ENCODE data around the gene TSC1. TPM values are rescaled to one million over a fixed set of nuclear protein-coding genes. Genes with fewer than 3 reads are reported as not detected.

Gene TSC1
- polyA plus RNA-seq, 5 donors, result 33.4 to 64.4 (median 53.7) TPM

GRCh38 chr9:132942541-132943182 lies 1.8 kb downstream of the TSC1 start:
- DNase-seq, result no peak

- no peak for DNase-seq
These were observed 5.2 kb downstream of the TSC1 start for GRCh38 chr9:132939169-132939568.

GRCh38 chr9:132937463-132937901 lies 6.9 kb downstream of the TSC1 start:
- DNase-seq, result no peak

- no peak for DNase-seq
These were observed 9.4 kb downstream of the TSC1 start for GRCh38 chr9:132935026-132935425.

- DNase-seq, result no peak
These were observed 13.2 kb downstream of the TSC1 start for GRCh38 chr9:132931178-132931735.

GRCh38 chr9:132927704-132928103 lies 16.7 kb downstream of the TSC1 start:
- DNase-seq, result no peak

GRCh38 chr9:132923346-132923902 lies 21.0 kb downstream of the TSC1 start:
- no peak for DNase-seq

- no peak for DNase-seq
These were observed 24.7 kb downstream of the TSC1 start for GRCh38 chr9:132919614-132920268.

- DNase-seq, result no peak
These were observed 29.5 kb downstream of the TSC1 start for GRCh38 chr9:132914924-132915323.

GRCh38 chr9:132912131-132912530 lies 32.3 kb downstream of the TSC1 start:
- no peak for DNase-seq

- no peak for DNase-seq
These were observed 34.0 kb downstream of the TSC1 start for GRCh38 chr9:132910376-132910775.

- DNase-seq, result no peak
These were observed 35.1 kb downstream of the TSC1 start for GRCh38 chr9:132909311-132909710.

GRCh38 chr9:132908635-132909034 lies 35.8 kb downstream of the TSC1 start:
- DNase-seq, result no peak

GRCh38 chr9:132905726-132906125 lies 38.7 kb downstream of the TSC1 start:
- DNase-seq, result no peak

- no peak for DNase-seq
These were observed 40.6 kb downstream of the TSC1 start for GRCh38 chr9:132903574-132904492.

GRCh38 chr9:132901858-132902831 lies 42.3 kb downstream of the TSC1 start:
- peak; percentile 57 to 74 for DNase-seq

- DNase-seq, result no peak
These were observed 46.4 kb downstream of the TSC1 start for GRCh38 chr9:132898051-132898450.

- no peak for DNase-seq
These were observed 47.5 kb downstream of the TSC1 start for GRCh38 chr9:132896906-132897305.

- DNase-seq, result no peak
These were observed 48.2 kb downstream of the TSC1 start for GRCh38 chr9:132896264-132896663.

All from right lung (tissue), 5 donors.